ENCODE measurements around the gene PLAC1. TPM values are rescaled to one million over a fixed set of nuclear protein-coding genes. Genes with fewer than 3 reads are reported as not detected.

PLAC1 gene
- total and polyA plus RNA-seq, 8 donors, result 0.07 TPM; not detected in 7

DNA sequence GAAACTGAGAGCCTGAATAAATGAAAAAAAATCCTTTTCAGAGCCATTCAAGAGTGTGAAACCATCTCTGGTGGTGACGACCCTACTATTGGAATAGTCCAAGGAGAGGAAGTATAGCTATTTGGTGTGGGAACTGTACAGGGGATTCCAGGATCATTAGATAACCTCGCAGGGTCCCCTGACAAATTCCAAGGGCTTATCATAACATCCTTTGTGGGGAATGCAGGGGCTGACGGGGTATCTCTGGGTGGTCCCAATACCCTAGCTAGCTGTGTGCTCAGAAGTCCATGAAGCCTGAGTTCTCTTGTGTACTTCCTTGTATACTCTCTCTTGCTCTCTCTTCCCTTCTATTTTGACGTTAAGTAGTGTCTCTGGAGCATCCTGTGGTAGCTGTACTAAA lies 13.8 kb upstream of the PLAC1 start:
- H3K4me3 ChIP-seq, result no peak overlapping the region
- H3K27ac ChIP-seq, result no peak overlapping the region
- DNase-seq, result no peak
- H3K27me3 ChIP-seq, result peaks cover 0 to 3% (median 0%) of the 10 kb centered on the region in 4 donors
- no peaks in the 10 kb centered on the region for H3K36me3 ChIP-seq
- no peaks in the 10 kb centered on the region for H3K4me1 ChIP-seq
- FAIRE-seq, result no peak
- TF ChIP-seq, protein P1, sequence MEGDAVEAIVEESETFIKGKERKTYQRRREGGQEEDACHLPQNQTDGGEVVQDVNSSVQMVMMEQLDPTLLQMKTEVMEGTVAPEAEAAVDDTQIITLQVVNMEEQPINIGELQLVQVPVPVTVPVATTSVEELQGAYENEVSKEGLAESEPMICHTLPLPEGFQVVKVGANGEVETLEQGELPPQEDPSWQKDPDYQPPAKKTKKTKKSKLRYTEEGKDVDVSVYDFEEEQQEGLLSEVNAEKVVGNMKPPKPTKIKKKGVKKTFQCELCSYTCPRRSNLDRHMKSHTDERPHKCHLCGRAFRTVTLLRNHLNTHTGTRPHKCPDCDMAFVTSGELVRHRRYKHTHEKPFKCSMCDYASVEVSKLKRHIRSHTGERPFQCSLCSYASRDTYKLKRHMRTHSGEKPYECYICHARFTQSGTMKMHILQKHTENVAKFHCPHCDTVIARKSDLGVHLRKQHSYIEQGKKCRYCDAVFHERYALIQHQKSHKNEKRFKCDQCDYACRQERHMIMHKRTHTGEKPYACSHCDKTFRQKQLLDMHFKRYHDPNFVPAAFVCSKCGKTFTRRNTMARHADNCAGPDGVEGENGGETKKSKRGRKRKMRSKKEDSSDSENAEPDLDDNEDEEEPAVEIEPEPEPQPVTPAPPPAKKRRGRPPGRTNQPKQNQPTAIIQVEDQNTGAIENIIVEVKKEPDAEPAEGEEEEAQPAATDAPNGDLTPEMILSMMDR (IDR thresholded peaks at IDR 0.05), result no peak
- intact Hi-C loops (cut with DNase I), result no loop called here
- H3K9me3 ChIP-seq, result no peaks in the 10 kb centered on the region
- no peak for ATAC-seq
- WGBS, 2 donors, result 58 to 90% methylated on average over 4 of the region's 4 CpGs

DNA sequence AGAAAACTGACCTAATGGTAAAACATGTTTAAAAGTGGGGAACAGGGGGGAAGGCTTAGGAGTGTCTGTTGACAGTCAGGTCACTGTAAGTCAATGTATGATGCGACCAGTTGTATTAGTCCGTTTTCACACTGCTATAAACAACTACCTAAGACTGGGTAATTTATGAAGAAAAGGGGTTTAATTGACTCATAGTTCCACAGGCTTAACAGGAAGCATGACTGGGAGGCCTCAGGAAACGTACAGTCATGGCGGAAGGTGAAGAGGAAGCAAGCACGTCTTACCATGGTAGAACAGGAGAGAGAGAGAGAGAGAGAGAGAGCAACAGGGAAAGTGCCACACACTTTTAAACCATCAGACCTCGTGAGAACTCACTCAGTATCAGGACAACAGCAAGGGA lies 13.0 kb upstream of the PLAC1 start:
- no peak overlapping the region for H3K27ac ChIP-seq
- FAIRE-seq, result no peak

DNA sequence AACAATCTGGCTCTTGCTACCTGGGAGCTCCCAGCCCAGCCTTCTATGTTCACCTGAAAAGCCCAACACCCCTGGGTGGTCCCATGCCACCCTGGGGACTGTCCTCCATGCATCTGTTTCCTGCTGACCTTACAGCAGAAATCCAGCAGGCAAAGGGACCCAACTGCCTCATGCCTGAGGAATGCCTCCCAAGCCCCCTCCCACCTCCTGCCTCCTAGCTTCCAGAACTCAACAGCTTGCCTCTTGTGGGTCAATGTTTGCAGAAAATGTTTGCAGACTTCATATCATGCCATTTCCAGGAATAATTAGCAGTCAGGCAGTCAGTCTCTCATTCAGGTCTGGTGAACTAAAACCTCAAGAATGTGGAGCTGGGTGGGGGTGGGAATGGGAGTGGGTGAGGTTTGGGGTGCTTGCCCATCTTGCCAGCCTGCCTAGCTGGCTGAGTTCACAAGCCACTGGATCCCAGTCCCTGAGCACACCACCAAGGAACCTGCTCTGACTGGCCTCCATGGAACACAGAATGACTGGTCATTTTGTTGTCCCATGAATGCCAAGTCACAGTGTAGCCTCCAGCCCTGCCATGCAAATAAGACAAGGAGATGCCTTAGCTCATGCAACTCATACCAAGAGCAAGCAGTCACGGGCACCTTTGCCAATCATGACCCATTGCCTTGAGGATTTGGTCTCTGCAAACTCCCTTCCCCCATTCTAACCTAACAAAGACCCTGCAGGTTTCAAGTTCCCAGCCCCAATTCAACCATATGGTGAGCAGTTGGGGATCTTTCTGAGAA lies 12.1 kb upstream of the PLAC1 start:
- no peaks in the 10 kb centered on the region for H3K9me3 ChIP-seq
- ATAC-seq (peak; percentile 85 to 89 (median 88)), DNase-seq (peak in 4 of 6 donors; percentile 26 to 68 (median 59)), FAIRE-seq (no peak)
- no peaks in the 10 kb centered on the region for H3K4me1 ChIP-seq
- H3K27me3 ChIP-seq, result no peaks in the 10 kb centered on the region
- WGBS, 2 donors, result 5 to 28% methylated on average over 1 of the region's 1 CpG
- H3K36me3 ChIP-seq, result no peaks in the 10 kb centered on the region
- intact Hi-C loops (cut with DNase I), result no loop called here
- no peak overlapping the region for H3K4me3 ChIP-seq
- H3K27ac ChIP-seq, result peak overlapping the region in 2 of 4 donors; percentile 34 to 56
- TF ChIP-seq, protein P1 (IDR thresholded peaks at IDR 0.05), result no peak

More for the DNA sequence above, 13.0 kb upstream of the PLAC1 start:
- no peaks in the 10 kb centered on the region for H3K9me3 ChIP-seq
- intact Hi-C loops (cut with DNase I), result no loop called here
- TF ChIP-seq, protein P1 (IDR thresholded peaks at IDR 0.05), result no peak
- H3K4me3 ChIP-seq, result no peak overlapping the region
- ATAC-seq, result no peak
- H3K4me1 ChIP-seq, result no peaks in the 10 kb centered on the region
- no peaks in the 10 kb centered on the region for H3K27me3 ChIP-seq
- 66 to 78% methylated on average over 6 of the region's 6 CpGs for WGBS, 2 donors
- no peak for DNase-seq
- no peaks in the 10 kb centered on the region for H3K36me3 ChIP-seq

DNA sequence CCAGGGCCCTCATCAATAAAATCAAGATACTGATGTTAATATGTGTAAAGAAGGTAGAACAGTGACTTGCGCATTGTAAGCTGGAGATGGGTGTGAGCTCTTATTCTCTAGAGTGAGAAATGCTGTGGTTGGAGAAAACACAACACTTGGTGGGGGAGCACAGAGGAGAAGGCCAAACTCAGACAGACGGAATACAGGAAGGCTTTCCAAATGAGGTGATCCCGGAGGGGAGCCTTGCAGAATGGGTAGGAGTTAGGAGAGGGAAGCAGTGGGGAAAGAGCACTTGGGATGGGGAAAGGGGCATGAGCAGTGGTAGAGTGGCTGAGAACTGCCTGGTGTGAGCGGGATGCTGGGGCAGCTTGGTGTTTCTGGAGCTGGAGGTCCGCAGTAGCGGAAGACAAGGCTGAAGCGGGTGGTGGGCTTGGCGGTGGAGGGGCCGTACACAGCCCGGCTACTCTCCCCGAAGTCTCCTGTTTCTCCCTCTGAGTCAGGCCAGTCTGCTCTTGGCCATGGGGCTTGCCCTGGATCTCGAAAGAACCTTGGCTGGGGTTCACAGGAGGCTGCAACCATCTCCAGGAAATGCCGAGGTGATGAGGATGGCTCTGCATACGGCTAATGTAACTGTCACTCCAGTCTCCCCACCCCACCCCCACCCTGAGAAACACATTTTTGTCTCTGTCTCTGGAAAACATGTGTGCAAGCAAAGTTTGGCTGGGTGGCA lies 11.3 kb upstream of the PLAC1 start:
- ATAC-seq, result peak in 3 of 4 donors; percentile 25 to 52 (median 47)
- no peaks in the 10 kb centered on the region for H3K4me1 ChIP-seq

More for the DNA sequence above, 11.3 kb upstream of the PLAC1 start:
- no peaks in the 10 kb centered on the region for H3K27me3 ChIP-seq
- no peak overlapping the region for H3K4me3 ChIP-seq
- WGBS, 2 donors, result 64 to 83% methylated on average over 14 of the region's 14 CpGs
- H3K36me3 ChIP-seq, result no peaks in the 10 kb centered on the region
- FAIRE-seq, result no peak
- intact Hi-C loops (cut with DNase I), result no loop called here
- H3K9me3 ChIP-seq, result no peaks in the 10 kb centered on the region
- peak in 1 of 6 donors; percentile 33 for DNase-seq
- peak overlapping the region in 2 of 4 donors; percentile 13 to 31 for H3K27ac ChIP-seq
- TF ChIP-seq, protein P1 (IDR thresholded peaks at IDR 0.05), result no peak
